HEK293 (cell line): ENCODE data around the gene CMC1.

ENCODE experiments used
- FEZF1 ChIP-seq: fragments of 450-650 bp; formaldehyde crosslinking; IDR thresholded peaks from 2 replicates; pipeline ENCODE4 v1.5.1; 2016; ENCODE audit warnings: missing biosample characterization, missing genetic modification characterization
- GFI1B ChIP-seq: fragments of 450-650 bp; formaldehyde crosslinking; IDR thresholded peaks from 2 replicates; pipeline ENCODE4 v1.5.1; 2016; ENCODE audit warnings: missing biosample characterization, missing genetic modification characterization
- INSM2 ChIP-seq: fragments of 450-650 bp; formaldehyde crosslinking; IDR thresholded peaks from 2 replicates; pipeline ENCODE4 v1.5.1; 2016; ENCODE audit warnings: missing biosample characterization, missing genetic modification characterization
- OSR2 ChIP-seq: fragments of 450-650 bp; formaldehyde crosslinking; IDR thresholded peaks from 2 replicates; pipeline ENCODE4 v1.5.1; 2016; ENCODE audit warnings: missing biosample characterization, missing genetic modification characterization
- SALL2 ChIP-seq: fragments of 450-650 bp; formaldehyde crosslinking; IDR thresholded peaks from 2 replicates; pipeline ENCODE4 v1.5.0; 2017; ENCODE audit warnings: missing biosample characterization, mild to moderate bottlenecking, missing genetic modification characterization, borderline replicate concordance
- SP2 ChIP-seq: fragments of 450-650 bp; formaldehyde crosslinking; IDR thresholded peaks from 2 replicates; pipeline ENCODE4 v1.5.1; 2016; ENCODE audit warnings: missing biosample characterization, missing genetic modification characterization
- SP7 ChIP-seq: fragments of 450-650 bp; formaldehyde crosslinking; IDR thresholded peaks from 2 replicates; pipeline ENCODE4 v1.5.1; 2016; ENCODE audit warnings: missing biosample characterization, missing genetic modification characterization
- ZBTB10 ChIP-seq: fragments of 450-650 bp; formaldehyde crosslinking; IDR thresholded peaks from 2 replicates; pipeline ENCODE4 v1.5.1; 2016; ENCODE audit warnings: missing biosample characterization, missing genetic modification characterization
- ZBTB11 ChIP-seq: fragments of 450-650 bp; formaldehyde crosslinking; conservative IDR thresholded peaks from 2 replicates; pipeline ENCODE4 v1.5.1; 2016; ENCODE audit warnings: low read depth, missing biosample characterization, missing genetic modification characterization
- ZBTB44 ChIP-seq: fragments of 450-650 bp; IDR thresholded peaks from 2 replicates; pipeline ENCODE4 v1.5.1; 2018; ENCODE audit warnings: missing biosample characterization, mild to moderate bottlenecking, missing genetic modification characterization
- ZFP3 ChIP-seq: fragments of 450-650 bp; formaldehyde crosslinking; IDR thresholded peaks from 2 replicates; pipeline ENCODE4 v1.5.1; 2016; ENCODE audit warnings: low read depth, missing biosample characterization, missing genetic modification characterization
- ZFP69B ChIP-seq: fragments of 450-650 bp; formaldehyde crosslinking; IDR thresholded peaks from 2 replicates; pipeline ENCODE4 v1.5.1; 2016; ENCODE audit warnings: missing biosample characterization, missing genetic modification characterization
- ZNF121 ChIP-seq: fragments of 450-650 bp; formaldehyde crosslinking; IDR thresholded peaks from 2 replicates; pipeline ENCODE4 v1.5.1; 2016; ENCODE audit warnings: missing biosample characterization, missing genetic modification characterization
- ZNF155 ChIP-seq: fragments of 450-650 bp; formaldehyde crosslinking; IDR thresholded peaks from 2 replicates; pipeline ENCODE4 v1.5.1; 2016; ENCODE audit warnings: missing biosample characterization, missing genetic modification characterization
- ZNF174 ChIP-seq: fragments of 450-650 bp; formaldehyde crosslinking; IDR thresholded peaks from 2 replicates; pipeline ENCODE4 v1.5.0; 2017; ENCODE audit warnings: missing biosample characterization, mild to moderate bottlenecking, missing genetic modification characterization
- ZNF2 ChIP-seq: fragments of 450-650 bp; formaldehyde crosslinking; IDR thresholded peaks from 2 replicates; pipeline ENCODE4 v1.5.1; 2016; ENCODE audit warnings: missing biosample characterization, missing genetic modification characterization
- ZNF311 ChIP-seq: fragments of 450-650 bp; formaldehyde crosslinking; IDR thresholded peaks from 2 replicates; pipeline ENCODE4 v1.5.1; 2017; ENCODE audit warnings: missing biosample characterization, missing genetic modification characterization, borderline replicate concordance
- ZNF354C ChIP-seq: fragments of 450-650 bp; formaldehyde crosslinking; IDR thresholded peaks from 2 replicates; pipeline ENCODE4 v1.5.1; 2016; ENCODE audit warnings: missing biosample characterization, missing genetic modification characterization, low read depth, borderline replicate concordance
- ZNF362 ChIP-seq: fragments of 450-650 bp; formaldehyde crosslinking; IDR thresholded peaks from 2 replicates; pipeline ENCODE4 v1.5.1; 2016; ENCODE audit warnings: missing biosample characterization, missing genetic modification characterization
- ZNF37A ChIP-seq: fragments of 450-650 bp; IDR thresholded peaks from 2 replicates; pipeline ENCODE4 v1.5.1; 2018; ENCODE audit warnings: missing biosample characterization, missing genetic modification characterization
- ZNF398 ChIP-seq: fragments of 450-650 bp; formaldehyde crosslinking; IDR thresholded peaks from 2 replicates; pipeline ENCODE4 v1.5.1; 2017; ENCODE audit warnings: missing biosample characterization, missing genetic modification characterization
- ZNF777 ChIP-seq: fragments of 450-650 bp; formaldehyde crosslinking; IDR thresholded peaks from 2 replicates; pipeline ENCODE4 v1.5.1; 2017; ENCODE audit warnings: missing biosample characterization, missing genetic modification characterization, borderline replicate concordance

Gene CMC1

GRCh38 chr3:28241221-28242160 lies at the start of gene CMC1 (continued):
- no peak for TF ChIP-seq ZBTB10
- TF ChIP-seq INSM2 (tag by site-specific recombination): no peak
- TF ChIP-seq ZFP3 (tag by site-specific recombination): no peak
- TF ChIP-seq ZNF777 (tag by site-specific recombination): no peak
- peak; percentile 95 for TF ChIP-seq SP2 (tag by site-specific recombination)
- no peak for TF ChIP-seq ZNF155 (tag by site-specific recombination)
- no peak for TF ChIP-seq FEZF1 (tag by site-specific recombination)
- no peak for TF ChIP-seq OSR2
- TF ChIP-seq ZNF362 (tag by site-specific recombination): no peak
- peak; percentile 97 for TF ChIP-seq ZBTB11
- peak; percentile 10; the same call in 1 of the 2 replicates for TF ChIP-seq SP7 (tag by site-specific recombination)
- no peak for TF ChIP-seq ZNF121
- no peak for TF ChIP-seq ZNF398 (tag by site-specific recombination)
- TF ChIP-seq ZFP69B (tag by site-specific recombination): 0 out of 2 replicates have a peak, but pooled peaks have one; percentile 39
- TF ChIP-seq SALL2 (tag by site-specific recombination): no peak
- TF ChIP-seq ZNF174 (tag by site-specific recombination): no peak
- no peak for TF ChIP-seq GFI1B (tag by site-specific recombination)
- TF ChIP-seq ZNF37A (tag by site-specific recombination): no peak
- TF ChIP-seq ZNF2 (tag by site-specific recombination): peak; percentile 16; the same call in 1 of the 2 replicates
- TF ChIP-seq ZBTB44: no peak
- no peak for TF ChIP-seq ZNF354C (tag by site-specific recombination)
- 0 out of 2 replicates have a peak, but pooled peaks have one; percentile 60 for TF ChIP-seq ZNF311 (tag by site-specific recombination)
